A549 treated with AZD9567 at 1 μM for 4 hours (cell line): Measurements from ENCODE around the gene EIF4E. TPM values are rescaled to one million over a fixed set of nuclear protein-coding genes. Genes with fewer than 3 reads are reported as not detected.

Experiments
- total RNA-seq: library from RNA; stranded (reverse); fragments of 200-300 nt; extraction: Qiagen RNA extraction; gene quantifications from 5 replicates; pipeline ENCODE4 v1.2.3, GENCODE V29; 2022; ENCODE audit not compliant: insufficient read depth

EIF4E gene
- total RNA-seq = 70.9 to 108 TPM (median 76.3 TPM) in 5 replicates

GRCh38 chr4:98928505-98929340 lies at the start of gene EIF4E:
Gene EIF4E (minus strand): TSS chr4:98929133. CDS start chr4:98929112, 21 bp downstream.

Other genes starting within 250 kb of the EIF4E start
- gene METAP1, start 66.6 kb upstream of the EIF4E start, total RNA-seq = 44.0 to 63.1 TPM (median 52.1 TPM) in 5 replicates
- gene ADH5, start 159.7 kb upstream of the EIF4E start, total RNA-seq = 102 to 113 TPM (median 106 TPM) in 5 replicates
- gene ADH4, start 215.2 kb upstream of the EIF4E start, total RNA-seq = not detected in 5 replicates